ENCODE data around the gene SULT1A1.

SULT1A1 gene

GRCh38 chr16:28580726-28581315 lies 29.0 kb downstream of the SULT1A1 start:
- Histone ChIP-seq H3K4me3 (ENCODE audit: low read depth, low read length) (no peak overlapping the region), H3K4me1 (no peaks in the 10 kb centered on the region), H3K27me3 (no peaks in the 10 kb centered on the region), H3K36me3 (peaks cover 21% of the 10 kb centered on the region), H3K9me3 (no peaks in the 10 kb centered on the region)
- no peak for DNase-seq
- TF ChIP-seq CTCF (IDR thresholded peaks at IDR 0.05; ENCODE audit: low read depth, low read length) = no peak

GRCh38 chr16:28575446-28576109 lies 34.3 kb downstream of the SULT1A1 start:
- Histone ChIP-seq H3K27me3 (no peaks in the 10 kb centered on the region), H3K36me3 (peaks cover 1% of the 10 kb centered on the region; the same call in 1 of the 2 replicates), H3K4me3 (ENCODE audit: low read depth, low read length) (no peak overlapping the region), H3K9me3 (no peaks in the 10 kb centered on the region), H3K4me1 (no peaks in the 10 kb centered on the region)
- no peak for DNase-seq
- no peak for TF ChIP-seq CTCF (IDR thresholded peaks at IDR 0.05; ENCODE audit: low read depth, low read length)

DNA sequence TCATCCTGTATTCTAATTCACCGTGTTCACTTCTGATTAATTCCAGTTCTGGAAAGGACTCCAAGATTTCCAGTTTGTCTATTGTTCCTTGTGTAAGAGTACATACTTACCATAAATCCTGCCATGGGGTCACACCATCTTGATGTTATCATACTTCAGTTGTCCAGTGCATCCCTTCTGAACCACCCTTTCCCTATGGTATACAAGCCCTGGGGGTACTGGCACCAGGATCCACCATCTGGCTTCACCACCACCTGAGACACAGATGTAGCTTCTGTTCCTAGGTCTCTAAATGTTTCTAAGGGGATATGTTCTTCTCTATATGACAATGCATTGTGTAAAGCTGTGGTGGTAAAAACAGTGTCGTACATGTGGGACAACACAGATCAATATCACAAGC lies 34.9 kb downstream of the SULT1A1 start:
- no peaks in the 10 kb centered on the region for H3K9me3 ChIP-seq
- no peak for TF ChIP-seq CTCF (IDR thresholded peaks at IDR 0.05; ENCODE audit: low read depth, low read length)
- no peak overlapping the region for H3K4me3 ChIP-seq (ENCODE audit: low read depth, low read length)
- H3K27me3 ChIP-seq = no peaks in the 10 kb centered on the region
- no peak for DNase-seq
- H3K4me1 ChIP-seq = no peaks in the 10 kb centered on the region
- no peaks in the 10 kb centered on the region for H3K36me3 ChIP-seq

- DNase-seq = no peak
- Histone ChIP-seq H3K4me3 (ENCODE audit: low read depth, low read length) (no peak overlapping the region), H3K4me1 (no peaks in the 10 kb centered on the region), H3K27me3 (no peaks in the 10 kb centered on the region), H3K9me3 (no peaks in the 10 kb centered on the region), H3K36me3 (no peaks in the 10 kb centered on the region)
- no peak for TF ChIP-seq CTCF (IDR thresholded peaks at IDR 0.05; ENCODE audit: low read depth, low read length)
Measured at GRCh38 chr16:28573738-28574718, 35.8 kb downstream of the SULT1A1 start.

- no peak for DNase-seq
- H3K27me3 ChIP-seq = no peaks in the 10 kb centered on the region
- H3K9me3 ChIP-seq = no peaks in the 10 kb centered on the region
- no peak overlapping the region for H3K4me3 ChIP-seq (ENCODE audit: low read depth, low read length)
- TF ChIP-seq CTCF (IDR thresholded peaks at IDR 0.05; ENCODE audit: low read depth, low read length) = no peak
- no peaks in the 10 kb centered on the region for H3K36me3 ChIP-seq
- no peaks in the 10 kb centered on the region for H3K4me1 ChIP-seq
Measured at GRCh38 chr16:28572696-28573510, 36.9 kb downstream of the SULT1A1 start.
